Melanocyte of skin (primary cell): ENCODE measurements around the gene OCA2. TPM values are rescaled to one million over a fixed set of nuclear protein-coding genes. Genes with fewer than 3 reads are reported as not detected.

Experiments
- total RNA-seq, 2 donors: library from RNA; depleted of rRNA; stranded (reverse); fragments of >200 nt; gene quantifications; 2 replicates each; pipeline ENCODE4 v1.2.3, GENCODE V29; 2012

OCA2 gene
- 100 to 1,000 TPM; 305 to 485 TPM for total RNA-seq

GRCh38 chr15:28098766-28099554 is at the start of gene OCA2:
Gene OCA2, minus strand, starts transcription at chr15:28099315. Its CDS starts 17,441 bp downstream, at chr15:28081874.

Other genes starting within 250 kb of the OCA2 start
- gene HERC2, start 222.9 kb upstream of the OCA2 start, total RNA-seq, result 10 to 100 TPM; 86.3 to 93.9 TPM